Hindlimb muscle (tissue), 1 donor: ENCODE results near the gene ANKMY1. TPM values are rescaled to one million over a fixed set of nuclear protein-coding genes. Genes with fewer than 3 reads are reported as not detected.

Experiments used
- DNase-seq: peaks from one replicate; pipeline ENCODE4 v3.0.0-alpha.2; 2013
- polyA plus RNA-seq: library from polyadenylated mRNA; unstranded; fragments of 120-200 nt; gene quantifications from one replicate; pipeline ENCODE4 v1.2.1, GENCODE V29; 2013; ENCODE audit not compliant: insufficient read length

Gene ANKMY1
- polyA plus RNA-seq, 1 donor, result 11.4 TPM

DNA sequence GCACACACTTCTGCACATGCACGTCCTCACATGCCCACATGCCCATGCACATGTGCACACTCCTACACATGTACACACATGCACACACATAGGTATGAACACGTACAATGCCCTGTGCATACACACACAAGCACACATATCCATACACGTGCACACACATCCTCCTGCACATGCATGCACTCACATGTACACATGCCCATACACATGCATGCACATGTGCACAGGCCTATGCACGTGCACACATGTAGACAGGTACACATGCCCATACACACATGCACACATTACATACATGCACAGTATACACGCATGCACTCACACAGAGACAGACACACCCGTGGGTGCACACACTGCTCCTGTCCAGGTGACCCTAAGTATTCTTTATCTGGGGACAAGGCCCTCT lies 88.0 kb downstream of the ANKMY1 start:
- DNase-seq, result no peak

DNA sequence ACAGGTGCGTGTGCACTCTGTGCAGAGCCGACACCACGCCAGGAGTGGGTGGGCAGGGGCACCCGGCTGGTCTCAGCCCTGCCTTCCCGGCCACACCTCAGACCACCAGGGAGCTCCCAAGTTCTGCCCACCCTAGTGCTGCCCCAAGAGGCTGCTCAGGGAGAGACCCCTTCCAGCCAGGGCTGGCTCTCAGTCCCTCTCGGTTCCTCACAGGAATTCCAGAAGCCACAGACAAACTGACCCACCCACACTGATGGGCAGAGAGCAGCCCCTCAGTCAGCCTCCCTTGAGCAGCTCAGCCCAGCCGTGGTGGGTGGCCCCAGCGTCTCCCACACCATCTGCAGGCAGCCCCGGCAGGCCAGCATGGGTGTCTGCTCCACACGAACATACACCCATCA lies 88.5 kb downstream of the ANKMY1 start:
- DNase-seq, result no peak

DNA sequence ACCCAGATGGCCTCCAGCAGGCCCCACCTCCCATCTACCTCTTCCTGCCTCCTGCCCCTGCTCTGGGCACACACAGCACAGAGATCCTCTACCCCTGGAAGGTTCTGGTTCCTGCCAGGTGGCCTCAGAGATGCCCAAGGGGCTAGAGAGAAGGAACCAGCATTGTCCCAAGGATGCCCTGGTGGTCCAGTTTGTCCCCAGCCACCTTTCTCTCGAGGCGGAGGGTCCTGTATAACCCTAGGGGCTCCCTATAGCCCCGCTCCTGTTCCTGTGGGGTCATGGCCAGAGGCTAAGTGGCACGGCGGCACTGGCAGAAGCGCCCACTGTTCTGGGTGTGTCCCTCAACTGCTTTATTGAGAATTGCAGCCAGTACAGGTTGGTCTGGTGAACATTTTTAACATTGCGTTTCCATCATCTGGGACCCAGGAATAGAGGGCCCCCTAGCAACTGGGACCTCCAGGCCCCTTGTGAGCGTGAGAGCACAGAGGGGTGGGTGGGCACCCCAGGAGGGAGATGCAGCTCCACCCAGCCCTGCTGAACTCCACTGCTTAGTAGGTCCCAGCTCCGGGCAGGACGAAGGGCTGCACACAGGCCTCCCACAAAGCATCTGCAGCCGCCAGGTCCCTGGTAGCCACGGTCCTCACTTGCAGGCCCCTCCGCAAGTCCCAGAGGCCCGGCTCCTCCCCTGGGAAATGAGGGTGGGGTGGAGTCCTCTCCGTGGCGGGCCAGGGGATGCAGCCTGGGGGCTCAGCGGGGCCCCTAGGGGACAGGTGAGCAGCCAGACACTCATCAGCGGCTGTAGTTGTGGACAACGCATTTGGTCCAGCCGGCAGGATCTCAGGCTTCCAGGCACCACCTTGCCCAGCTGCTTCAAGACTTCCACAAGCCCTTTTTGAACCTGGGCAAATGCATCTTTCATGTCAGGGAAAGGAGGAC lies 89.2 kb downstream of the ANKMY1 start:
- no peak for DNase-seq

DNA sequence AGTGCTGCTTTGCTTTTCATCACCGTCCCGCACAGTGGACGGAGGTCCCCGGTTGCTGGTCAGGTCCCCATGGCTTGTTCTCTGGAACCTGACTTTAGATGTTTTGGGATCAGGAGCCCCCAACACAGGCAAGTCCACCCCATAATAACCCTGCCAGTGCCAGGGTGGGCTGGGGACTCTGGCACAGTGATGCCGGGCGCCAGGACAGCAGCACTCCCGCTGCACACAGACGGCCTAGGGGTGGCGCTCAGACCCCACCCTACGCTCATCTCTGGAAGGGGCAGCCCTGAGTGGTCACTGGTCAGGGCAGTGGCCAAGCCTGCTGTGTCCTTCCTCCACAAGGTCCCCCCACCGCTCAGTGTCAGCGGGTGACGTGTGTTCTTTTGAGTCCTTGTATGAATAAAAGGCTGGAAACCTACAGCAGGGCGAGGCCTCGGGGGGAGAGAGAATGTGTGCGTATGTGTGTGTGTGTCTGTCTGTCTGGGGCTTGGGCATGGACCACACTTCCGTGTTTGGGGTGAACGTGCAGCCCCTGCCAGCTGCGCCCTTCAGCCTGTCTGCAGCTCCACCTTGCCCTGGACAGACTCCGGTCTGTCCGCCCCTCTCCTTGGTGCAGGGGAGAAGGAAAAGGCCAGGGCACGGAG lies 90.0 kb downstream of the ANKMY1 start:
- DNase-seq, result no peak

DNA sequence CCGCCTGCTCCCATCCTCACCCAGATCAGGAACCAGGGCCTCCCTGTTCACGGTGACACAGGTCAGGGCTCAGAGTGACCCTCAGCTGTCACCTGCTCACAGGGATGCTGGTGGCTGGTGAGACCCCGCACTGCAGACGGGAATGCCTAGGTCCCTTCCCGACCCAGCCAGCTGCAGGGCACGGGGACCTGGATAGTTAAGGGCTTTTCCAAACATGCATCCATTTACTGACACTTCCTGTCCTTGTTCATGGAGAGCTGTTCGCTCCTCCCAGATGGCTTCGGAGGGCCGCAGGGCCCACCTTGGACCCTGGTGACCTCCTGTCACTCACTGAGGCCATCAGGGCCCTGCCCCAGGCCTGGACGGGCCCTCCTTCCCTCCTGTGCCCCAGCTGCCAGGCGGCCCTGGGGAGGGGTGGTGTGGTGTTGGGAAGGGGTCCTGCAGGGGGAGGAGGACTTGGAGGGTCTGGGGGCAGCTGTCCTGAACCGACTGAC lies 90.6 kb downstream of the ANKMY1 start:
- no peak for DNase-seq

DNA sequence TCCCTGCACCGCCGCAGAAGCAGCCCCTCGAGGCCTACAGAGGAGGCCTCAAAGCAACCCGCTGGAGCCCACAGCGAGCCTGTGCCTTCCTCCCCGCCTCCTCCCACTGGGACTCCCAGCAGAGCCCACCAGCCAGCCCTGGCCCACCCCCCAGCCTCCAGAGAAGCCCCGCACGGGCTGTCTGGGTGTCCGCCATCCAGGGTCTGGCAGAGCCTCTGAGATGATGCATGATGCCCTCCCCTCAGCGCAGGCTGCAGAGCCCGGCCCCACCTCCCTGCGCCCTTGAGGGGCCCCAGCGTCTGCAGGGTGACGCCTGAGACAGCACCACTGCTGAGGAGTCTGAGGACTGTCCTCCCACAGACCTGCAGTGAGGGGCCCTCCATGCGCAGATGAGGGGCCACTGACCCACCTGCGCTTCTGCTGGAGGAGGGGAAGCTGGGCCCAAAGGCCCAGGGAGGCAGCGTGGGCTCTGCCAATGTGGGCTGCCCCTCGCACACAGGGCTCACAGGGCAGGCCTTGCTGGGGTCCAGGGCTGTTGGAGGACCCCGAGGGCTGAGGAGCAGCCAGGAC lies 91.1 kb downstream of the ANKMY1 start:
- no peak for DNase-seq

DNA sequence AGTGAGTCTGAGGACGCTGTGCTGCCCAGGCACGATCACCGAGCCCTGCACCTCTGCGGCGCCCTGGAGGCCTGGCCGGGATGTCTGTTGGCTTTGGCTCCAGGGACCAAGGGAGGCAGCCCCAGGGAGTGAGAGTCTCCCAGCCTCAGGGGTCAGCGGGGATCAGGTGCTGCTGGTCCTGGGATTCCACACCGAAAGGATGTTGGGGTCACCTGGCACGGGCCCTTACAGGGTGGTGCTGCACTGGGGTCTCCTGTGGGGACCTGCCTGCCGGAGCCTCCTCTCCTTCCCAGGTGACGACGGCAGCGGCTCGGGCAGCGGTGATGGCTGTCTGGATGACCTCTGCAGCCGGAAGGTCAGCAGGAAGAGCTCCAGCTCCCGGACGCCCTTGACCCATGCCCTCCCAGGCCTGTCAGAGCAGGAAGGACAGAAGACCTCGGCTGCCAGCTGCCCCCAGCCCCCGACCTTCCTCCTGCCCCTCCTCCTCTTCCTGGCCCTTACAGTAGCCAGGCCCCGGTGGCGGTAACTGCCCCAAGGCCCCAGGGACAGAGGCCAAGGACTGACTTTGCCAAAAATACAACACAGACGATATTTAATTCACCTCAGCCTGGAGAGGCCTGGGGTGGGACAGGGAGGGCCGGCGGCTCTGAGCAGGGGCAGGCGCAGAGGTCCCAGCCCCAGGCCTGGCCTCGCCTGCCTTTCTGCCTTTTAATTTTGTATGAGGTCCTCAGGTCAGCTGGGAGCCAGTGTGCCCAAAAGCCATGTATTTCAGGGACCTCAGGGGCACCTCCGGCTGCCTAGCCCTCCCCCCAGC lies 91.8 kb downstream of the ANKMY1 start:
- DNase-seq, result no peak

DNA sequence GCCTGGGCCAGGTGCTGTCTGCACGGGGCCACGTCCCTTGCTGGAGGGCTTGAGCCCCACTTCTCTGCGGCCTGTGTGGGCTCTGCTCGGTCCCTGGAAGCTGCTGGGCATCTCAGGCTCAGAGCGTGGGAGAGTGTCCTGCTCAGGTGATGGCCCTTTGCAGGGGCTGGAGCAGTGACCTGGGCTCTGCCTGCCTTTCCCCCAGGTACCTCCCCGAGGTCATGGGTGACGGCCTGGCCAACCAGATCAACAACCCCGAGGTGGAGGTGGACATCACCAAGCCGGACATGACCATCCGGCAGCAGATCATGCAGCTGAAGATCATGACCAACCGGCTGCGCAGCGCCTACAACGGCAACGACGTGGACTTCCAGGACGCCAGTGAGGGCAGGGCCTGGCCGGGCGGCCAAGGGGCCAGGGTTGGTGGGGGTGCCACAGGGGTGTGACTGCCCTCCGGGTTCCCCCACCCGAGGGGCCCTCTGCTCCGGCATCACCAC lies 92.5 kb downstream of the ANKMY1 start:
- DNase-seq, result no peak

DNA sequence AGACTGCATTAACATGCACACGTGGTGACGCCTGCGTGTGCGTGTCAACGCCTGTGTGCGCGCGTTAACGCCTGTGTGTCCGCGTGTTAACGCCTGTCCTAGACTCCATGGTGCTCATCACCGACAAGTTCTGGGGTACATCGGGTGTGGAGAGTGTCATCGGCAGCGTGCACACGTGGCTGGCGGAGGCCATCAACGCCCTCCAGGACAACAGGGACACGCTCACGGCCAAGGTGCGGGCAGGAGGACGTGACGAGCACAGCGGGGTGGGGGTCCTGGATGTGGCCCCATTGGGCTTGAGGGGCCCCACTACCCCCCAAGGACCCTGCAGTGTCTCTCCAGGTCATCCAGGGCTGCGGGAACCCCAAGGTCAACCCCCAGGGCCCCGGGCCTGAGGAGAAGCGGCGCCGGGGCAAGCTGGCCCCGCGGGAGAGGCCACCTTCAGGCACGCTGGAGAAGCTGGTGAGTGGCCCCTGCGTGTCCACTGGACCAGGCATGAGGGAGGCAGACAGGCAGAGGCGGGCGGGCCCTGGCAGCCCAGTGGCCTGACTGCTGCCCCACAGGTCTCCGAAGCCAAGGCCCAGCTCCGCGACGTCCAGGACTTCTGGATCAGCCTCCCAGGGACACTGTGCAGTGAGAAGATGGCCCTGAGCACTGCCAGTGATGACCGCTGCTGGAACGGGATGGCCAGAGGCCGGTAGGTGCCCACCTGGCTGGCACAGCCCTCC lies 93.1 kb downstream of the ANKMY1 start:
- no peak for DNase-seq

DNA sequence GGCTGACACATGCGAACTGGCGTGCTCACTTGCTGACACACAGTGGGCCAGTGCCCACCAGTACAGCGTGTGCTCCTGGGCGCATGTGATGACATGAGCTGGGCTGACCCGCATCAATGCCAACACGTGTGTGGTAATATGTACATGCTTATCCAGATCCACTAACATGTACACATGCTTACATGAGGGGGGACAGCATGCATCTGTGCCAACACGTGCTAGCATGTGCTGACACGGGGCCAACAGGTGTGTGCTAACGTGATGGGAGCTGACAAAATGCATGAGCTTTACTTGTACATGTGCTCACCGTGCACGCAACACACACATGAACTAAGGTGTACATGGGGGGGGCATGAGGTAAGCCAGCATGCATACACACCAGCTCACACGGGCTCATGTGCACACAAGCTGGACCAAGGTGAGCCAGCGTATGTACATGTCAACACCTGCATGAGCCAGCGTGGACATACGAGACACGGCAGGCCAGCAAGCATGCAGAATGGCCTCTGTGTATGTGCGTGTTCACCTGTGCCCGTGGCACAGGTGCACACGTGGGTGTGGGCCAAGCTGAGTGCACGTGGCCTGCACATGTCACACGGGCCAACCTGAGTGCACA lies 93.8 kb downstream of the ANKMY1 start:
- no peak for DNase-seq

DNA sequence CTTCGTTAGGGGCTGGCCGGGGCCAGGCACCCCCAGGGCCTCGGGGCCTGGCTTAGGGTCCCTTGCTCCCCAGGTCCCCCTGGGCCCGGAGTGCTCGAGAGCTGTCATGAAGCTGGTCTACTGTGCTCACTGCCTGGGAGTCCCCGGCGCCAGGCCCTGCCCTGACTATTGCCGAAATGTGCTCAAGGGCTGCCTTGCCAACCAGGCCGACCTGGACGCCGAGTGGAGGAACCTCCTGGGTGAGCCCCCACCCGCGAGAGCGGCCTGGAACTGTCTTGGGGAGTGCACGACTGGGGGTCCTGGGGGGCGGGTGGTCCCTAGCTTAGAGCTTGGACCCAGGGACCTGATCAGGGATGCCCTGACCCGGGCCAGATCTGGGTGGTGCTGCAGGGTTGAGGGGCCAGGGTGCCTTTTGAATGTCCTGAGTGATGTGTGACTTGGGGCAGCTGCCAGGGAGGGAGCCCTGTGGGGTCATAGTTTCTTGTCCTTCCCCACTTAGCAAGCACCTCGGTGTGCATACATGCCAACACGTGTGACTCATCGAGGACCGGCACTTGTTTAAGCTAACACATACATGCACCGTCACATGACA lies 94.4 kb downstream of the ANKMY1 start:
- DNase-seq, result no peak

DNA sequence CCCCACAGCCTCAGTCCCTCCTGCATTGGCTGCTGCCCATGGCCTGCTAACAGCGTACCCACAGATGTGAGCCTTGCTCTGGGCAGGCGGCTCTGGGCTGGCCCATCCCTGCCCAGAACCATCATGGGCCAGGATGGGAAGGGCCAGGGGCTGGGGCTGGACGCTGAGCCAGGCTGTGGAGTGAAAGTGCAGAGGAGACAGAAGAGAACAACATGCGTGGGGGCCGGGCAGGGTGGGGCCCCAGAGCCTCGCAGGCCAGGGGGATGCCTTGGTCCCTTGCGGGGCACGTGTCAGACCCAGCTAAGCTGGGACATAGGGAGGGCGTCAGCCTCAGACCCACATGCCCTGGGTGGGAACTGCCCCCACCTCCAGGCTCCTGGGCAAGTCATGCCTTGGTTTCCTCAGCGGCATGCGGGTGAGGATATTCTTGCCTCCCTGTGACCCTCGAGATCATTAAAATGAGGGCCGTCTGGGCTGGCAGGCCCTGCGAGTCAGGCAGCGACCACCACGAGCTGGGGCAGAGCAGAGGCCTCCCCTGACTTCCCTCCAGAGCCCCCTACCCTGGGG lies 95.0 kb downstream of the ANKMY1 start:
- DNase-seq, result no peak

DNA sequence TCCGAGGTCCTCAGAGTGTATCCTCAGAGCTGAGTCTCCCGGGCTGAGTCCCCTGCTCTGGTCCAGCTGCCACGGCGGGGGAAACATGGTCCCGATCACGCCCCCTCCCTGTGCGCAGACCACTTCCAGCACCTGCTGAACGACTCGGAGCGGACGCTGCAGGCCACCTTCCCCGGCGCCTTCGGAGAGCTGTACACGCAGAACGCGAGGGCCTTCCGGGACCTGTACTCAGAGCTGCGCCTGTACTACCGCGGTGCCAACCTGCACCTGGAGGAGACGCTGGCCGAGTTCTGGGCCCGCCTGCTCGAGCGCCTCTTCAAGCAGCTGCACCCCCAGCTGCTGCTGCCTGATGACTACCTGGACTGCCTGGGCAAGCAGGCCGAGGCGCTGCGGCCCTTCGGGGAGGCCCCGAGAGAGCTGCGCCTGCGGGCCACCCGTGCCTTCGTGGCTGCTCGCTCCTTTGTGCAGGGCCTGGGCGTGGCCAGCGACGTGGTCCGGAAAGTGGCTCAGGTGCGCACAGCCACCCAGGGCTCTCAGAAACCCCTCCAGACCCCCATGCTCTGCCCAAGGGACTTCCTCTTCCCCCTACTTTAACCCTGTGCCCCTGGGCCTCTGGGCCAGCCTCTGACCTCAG lies 95.6 kb downstream of the ANKMY1 start:
- DNase-seq, result no peak

DNA sequence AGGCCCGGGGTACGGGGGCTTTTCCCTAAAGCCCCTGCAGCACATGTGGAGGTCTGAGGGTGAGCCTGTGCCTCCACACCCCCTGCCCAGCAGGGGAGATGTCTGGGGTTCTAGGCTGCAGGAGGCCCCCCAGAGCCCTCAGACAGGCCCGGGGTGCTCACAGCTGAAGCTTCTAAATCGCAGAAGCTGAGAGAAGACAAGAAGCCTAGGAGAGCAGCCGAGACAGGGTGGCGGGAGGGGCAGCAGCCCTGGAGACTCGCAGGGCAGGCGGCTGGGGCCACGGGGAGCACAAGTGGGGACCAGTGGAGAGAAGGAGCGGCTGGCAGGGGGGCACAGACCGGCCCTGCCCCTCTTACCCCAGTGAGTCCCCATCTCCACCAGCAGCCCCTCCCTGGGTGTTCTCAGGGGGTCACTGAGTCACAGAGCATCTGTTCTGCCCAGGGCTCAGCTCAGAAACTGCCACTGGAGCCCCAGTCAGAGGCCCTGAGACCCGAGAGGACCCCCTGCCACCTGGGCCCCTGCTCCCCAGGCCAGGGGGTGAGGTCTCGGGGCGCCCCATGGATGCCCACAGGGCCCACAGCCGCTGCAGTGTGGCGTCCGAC lies 96.2 kb downstream of the ANKMY1 start:
- DNase-seq, result no peak

DNA sequence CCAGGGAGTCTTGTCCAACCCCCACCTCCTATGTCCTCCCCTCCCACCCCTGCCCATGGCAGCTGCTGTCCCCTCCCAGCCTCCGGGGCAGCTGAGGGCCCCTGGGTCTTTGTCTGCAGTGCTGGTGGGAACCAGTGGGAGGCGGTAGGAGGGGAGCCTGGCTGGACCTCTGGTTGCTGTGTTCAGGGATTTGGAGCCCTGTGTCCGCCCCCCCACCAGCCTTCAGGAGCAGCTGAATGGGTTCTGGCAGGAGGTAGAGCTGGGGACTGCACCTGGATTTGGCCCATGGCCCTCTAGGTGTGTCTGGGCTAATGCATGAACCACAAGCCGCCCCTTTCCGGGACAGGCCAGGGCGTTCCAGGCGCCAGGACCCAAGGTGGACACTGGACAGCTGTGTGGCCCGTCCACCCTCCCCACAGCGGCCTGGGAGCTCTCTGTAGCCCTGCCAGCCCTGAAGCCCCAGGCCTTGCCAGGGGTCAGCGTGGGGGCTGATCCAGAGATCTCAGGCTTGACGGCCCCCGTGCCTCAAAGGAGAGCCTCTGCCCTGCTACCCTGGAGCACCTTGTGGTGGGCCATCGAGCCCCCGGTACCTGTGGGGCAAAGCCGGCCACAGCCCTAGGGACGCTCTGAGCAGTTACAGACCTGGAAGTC lies 96.9 kb downstream of the ANKMY1 start:
- DNase-seq, result no peak

DNA sequence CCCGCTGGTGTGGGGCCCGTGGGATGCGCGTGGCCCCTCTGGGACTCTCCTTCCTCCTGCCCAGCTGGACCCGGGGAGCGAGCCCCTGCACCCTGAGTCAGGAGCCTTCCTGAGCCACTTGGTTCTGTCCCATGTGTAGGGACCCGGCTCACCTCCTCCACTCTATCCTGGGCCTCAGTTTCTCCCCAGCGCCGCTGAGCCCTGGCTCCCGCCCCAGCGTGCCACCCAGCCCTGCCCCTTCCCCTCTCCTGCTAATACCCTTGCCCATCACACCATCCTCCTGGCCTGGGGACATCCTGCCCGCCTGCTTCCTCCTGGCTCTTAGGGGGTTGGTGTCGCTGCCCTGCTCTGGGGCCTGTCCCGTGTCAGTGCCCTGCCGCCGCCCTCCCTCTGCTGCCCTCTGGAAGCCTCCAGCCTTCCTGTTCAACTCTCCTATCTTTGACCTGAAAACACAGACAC lies 97.5 kb downstream of the ANKMY1 start:
- DNase-seq, result no peak

DNA sequence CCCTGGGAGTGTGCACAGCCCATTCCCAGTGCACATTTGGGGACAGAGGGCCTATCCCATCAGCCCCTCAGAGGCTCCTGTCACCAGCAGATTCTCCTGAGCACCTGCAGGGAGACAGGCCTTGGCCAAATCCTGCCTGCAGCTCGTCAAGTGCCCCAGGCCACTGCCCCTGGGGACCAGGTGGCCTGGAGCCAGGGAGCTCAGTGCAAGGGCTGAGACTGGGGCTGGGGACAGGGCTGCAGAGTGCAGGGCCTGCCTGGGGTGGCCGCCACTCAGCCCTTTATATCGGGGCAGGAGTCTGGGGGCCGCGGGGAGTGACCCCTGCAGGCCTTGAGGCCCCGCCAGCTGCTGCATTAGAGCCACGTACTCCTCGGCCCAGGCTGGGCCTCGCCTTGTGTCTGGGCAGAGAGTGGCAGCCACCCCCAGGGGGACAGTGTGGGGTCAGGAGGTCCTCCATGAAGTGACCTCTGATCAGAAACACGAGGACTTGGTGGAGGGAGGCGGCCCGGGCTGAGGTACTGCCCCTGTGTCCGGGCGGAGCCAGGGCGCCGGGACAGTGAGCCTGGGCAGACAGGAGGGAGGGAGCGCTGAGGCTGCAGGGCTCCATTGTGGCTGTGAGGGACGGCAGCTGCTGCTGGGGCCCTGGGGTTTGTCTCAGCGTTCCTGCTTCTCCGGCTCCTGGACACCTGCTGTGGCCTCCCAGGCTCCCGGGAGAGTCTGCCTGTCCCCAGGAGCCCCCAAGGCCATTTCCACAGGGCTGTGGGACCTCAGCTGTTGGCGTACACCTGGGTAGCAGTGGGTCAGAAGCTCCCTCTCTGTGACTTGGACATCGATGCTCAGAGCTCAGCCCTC lies 98.2 kb downstream of the ANKMY1 start:
- no peak for DNase-seq

DNA sequence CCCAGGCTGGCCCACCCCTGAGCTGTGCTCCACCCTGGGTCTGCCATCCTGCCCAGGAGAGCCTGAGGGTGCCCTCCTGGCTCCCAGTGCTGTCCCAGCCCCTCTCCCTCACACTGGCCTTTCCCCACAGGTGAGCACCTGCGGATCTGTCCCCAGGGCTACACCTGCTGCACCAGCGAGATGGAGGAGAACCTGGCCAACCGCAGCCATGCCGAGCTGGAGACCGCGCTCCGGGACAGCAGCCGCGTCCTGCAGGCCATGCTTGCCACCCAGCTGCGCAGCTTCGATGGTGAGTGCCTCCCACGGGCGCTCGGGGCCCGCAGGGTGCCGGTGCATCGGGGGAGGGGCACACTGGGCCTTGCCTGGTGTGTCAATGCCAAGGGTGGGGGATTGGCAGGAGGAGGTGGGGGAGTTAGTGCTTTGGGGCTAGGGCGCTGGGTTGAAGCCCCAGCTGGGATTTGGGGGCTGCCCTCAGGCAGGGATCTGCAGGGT lies 98.8 kb downstream of the ANKMY1 start:
- DNase-seq, result no peak
